ENCODE measurements around the gene INPP1. TPM values are rescaled to one million over a fixed set of nuclear protein-coding genes. Genes with fewer than 3 reads are reported as not detected.
A peak's percentile ranks its signal among the peaks of the same experiment; 100 is the strongest.

The INPP1 gene
- total and polyA plus RNA-seq, 2 of the 8 experiments (the other 6 are each of a cell fraction or from before 2014, with no cell fraction given) = 0.88 to 3.0 TPM

DNA sequence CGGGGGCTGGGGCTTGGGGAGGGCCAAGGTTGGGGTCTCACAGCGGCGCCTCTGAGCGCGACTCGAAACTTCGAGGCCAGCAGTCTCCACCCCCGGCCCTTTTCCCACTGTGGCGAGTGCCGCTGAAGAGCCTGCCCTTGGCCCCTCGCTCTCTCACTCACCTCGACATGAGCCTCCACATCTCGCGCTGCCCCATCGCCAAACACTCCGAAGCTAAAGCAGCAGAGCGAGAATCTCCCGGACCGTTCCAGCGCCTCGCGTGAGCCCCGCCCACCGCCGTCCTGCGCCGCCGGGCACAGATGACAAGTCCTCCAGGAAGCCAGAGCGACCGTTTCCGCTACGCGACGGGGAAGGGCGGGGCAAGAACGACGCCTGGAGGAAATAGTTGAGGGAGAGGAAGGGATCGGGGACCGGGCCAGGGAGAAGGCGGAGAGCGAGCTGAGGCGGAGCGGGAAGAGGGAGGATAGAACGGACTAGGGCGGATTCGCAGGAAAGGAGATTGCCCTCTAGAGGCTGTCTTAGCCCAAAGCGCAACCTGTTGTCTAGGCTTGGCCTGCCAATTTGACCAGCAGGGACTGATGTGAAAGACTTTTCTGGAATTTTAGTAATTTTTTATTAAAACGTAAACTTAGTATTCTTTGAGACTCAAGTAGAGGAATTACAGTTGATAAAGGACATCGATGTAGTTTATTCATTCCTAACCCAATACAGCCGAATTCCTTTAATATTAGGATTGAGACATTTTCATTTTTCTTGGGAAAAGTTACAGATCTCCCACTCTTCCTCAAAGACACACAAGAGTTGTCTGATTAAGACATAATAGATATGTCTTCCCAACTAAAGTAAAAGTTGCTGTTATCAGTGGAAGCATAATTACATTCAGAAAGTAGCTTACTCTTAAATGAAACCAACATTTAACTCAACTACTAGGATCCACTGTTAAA, 23.6 kb upstream of the INPP1 start, which contains the start of gene HIBCH (continued):
- TF ChIP-seq, protein P1, sequence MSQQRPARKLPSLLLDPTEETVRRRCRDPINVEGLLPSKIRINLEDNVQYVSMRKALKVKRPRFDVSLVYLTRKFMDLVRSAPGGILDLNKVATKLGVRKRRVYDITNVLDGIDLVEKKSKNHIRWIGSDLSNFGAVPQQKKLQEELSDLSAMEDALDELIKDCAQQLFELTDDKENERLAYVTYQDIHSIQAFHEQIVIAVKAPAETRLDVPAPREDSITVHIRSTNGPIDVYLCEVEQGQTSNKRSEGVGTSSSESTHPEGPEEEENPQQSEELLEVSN (IDR thresholded peaks at IDR 0.05) = no peak
- peak; percentile 64 for TF ChIP-seq POLR2AphosphoS5 (IDR thresholded peaks at IDR 0.05; ENCODE audit: low read depth, low read length)
- no peak for TF ChIP-seq TCF12 (IDR thresholded peaks at IDR 0.05; ENCODE audit: low read depth, low read length)
- no peak for TF ChIP-seq EZH2 (IDR thresholded peaks at IDR 0.05; ENCODE audit: low read depth, low read length, severe bottlenecking)
- TF ChIP-seq BCL11A (IDR thresholded peaks at IDR 0.05; ENCODE audit: low read depth in 2 of 2, low read length in 2 of 2) = no peak
- 0 out of 2 replicates have a peak, but pooled peaks have one; percentile 19 for TF ChIP-seq SRF (IDR thresholded peaks at IDR 0.05; ENCODE audit: low read depth, low read length)
- TF ChIP-seq KDM1A (IDR thresholded peaks at IDR 0.05; ENCODE audit: borderline replicate concordance, low read length) = no peak
- TF ChIP-seq MAX (IDR thresholded peaks at IDR 0.05) = peak; percentile 50; the same call in 1 of the 2 replicates
- TF ChIP-seq HDAC2 (IDR thresholded peaks at IDR 0.05; ENCODE audit: borderline replicate concordance in 1 of 2, low read depth in 2 of 2, low read length in 2 of 2) = peak in 1 of 2 experiments; percentile 79; a peak in 1 of 4 replicates
- TF ChIP-seq CBX5 (IDR thresholded peaks at IDR 0.05; ENCODE audit: low read depth, low read length) = no peak
- peak; percentile 33; the same call in 1 of the 2 replicates for TF ChIP-seq SP1 (IDR thresholded peaks at IDR 0.05; ENCODE audit: low read depth, low read length)
- no peak for TF ChIP-seq CTBP2 (IDR thresholded peaks at IDR 0.05; ENCODE audit: borderline replicate concordance, insufficient read depth, insufficient read length, low read length)
- peak; percentile 50 to 54; a peak in 2 of 3 replicates for TF ChIP-seq POLR2A (IDR thresholded peaks at IDR 0.05; ENCODE audit: control extremely low read depth in 1 of 2, low read depth in 2 of 2, low read length in 2 of 2)
- peak; percentile 75 for TF ChIP-seq KDM4A (IDR thresholded peaks at IDR 0.05; ENCODE audit: low read depth, low read length, severe bottlenecking)
- TF ChIP-seq CTCF (IDR thresholded peaks at IDR 0.05; ENCODE audit: control extremely low read depth in 1 of 3, insufficient read depth in 1 of 3, low read depth in 1 of 3, low read length in 3 of 3) = peak; percentile 78 to 93 (median 82)
- no peak for TF ChIP-seq POU5F1 (IDR thresholded peaks at IDR 0.05; ENCODE audit: low read depth, low read length)
- TF ChIP-seq KDM5A (IDR thresholded peaks at IDR 0.05; ENCODE audit: low read length) = no peak
- TF ChIP-seq EP300 (IDR thresholded peaks at IDR 0.05; ENCODE audit: borderline replicate concordance in 1 of 2, low read depth in 2 of 2, low read length in 2 of 2) = peak in 1 of 2 experiments; percentile 79; a peak in 1 of 3 replicates

All from H1 (cell line).